HS-5 (cell line): Measurements from ENCODE around the gene LUM.

Source experiments
- DNase-seq: peaks from one replicate; pipeline ENCODE4 v3.0.0-alpha.2; 2012; ENCODE audit warnings: low read depth

The LUM gene

GRCh38 chr12:91111366-91112325, at the start of gene LUM:
Gene LUM (minus strand): TSS chr12:91111494. CDS start chr12:91108979, 2,515 bp downstream.
- DNase-seq, result no peak

GRCh38 chr12:91161009-91161408, 49.7 kb upstream of the LUM start:
- no peak for DNase-seq

- no peak for DNase-seq
These were observed 44.7 kb upstream of the LUM start for GRCh38 chr12:91155990-91156389.

GRCh38 chr12:91154131-91154530, 42.8 kb upstream of the LUM start:
- no peak for DNase-seq

- no peak for DNase-seq
These were observed 32.8 kb upstream of the LUM start for GRCh38 chr12:91144053-91144452.

- DNase-seq, result no peak
These were observed 31.9 kb upstream of the LUM start for GRCh38 chr12:91143206-91143605.

- no peak for DNase-seq
These were observed 30.9 kb upstream of the LUM start for GRCh38 chr12:91142221-91142631.

GRCh38 chr12:91140026-91140931, 29.0 kb upstream of the LUM start:
- peak; percentile 63 for DNase-seq

- DNase-seq, result no peak
These were observed 28.0 kb upstream of the LUM start for GRCh38 chr12:91139286-91139685.

GRCh38 chr12:91138337-91138920, 27.1 kb upstream of the LUM start:
- no peak for DNase-seq

GRCh38 chr12:91133871-91134270, 22.6 kb upstream of the LUM start:
- peak; percentile 60 for DNase-seq

GRCh38 chr12:91129662-91130362, 18.5 kb upstream of the LUM start:
- no peak for DNase-seq

GRCh38 chr12:91127751-91128150, 16.5 kb upstream of the LUM start:
- no peak for DNase-seq

- DNase-seq, result no peak
These were observed 16.0 kb upstream of the LUM start for GRCh38 chr12:91127306-91127705.

GRCh38 chr12:91126516-91126915, 15.2 kb upstream of the LUM start:
- no peak for DNase-seq

GRCh38 chr12:91123236-91123916, 12.1 kb upstream of the LUM start:
- DNase-seq, result no peak

- DNase-seq, result no peak
These were observed 9.5 kb upstream of the LUM start for GRCh38 chr12:91120781-91121180.

GRCh38 chr12:91119089-91119488, 7.8 kb upstream of the LUM start:
- no peak for DNase-seq

GRCh38 chr12:91113621-91114020, 2.3 kb upstream of the LUM start:
- no peak for DNase-seq

- no peak for DNase-seq
These were observed 876 bp downstream of the LUM start for GRCh38 chr12:91110311-91110924.
